Muscle layer of duodenum (tissue), 2 donors: ENCODE data around the gene CAPN5.
A peak's percentile ranks its signal among the peaks of the same experiment; 100 is the strongest.
"Not testable (repeated sequence)": the region's sequence is repeated elsewhere in the genome, so short reads cannot be mapped to it uniquely, and the experiment has no call there.

Experiments
- H3K27ac ChIP-seq: one replicate; pipeline ENCODE4 v1.7.0; 2013; ENCODE audit warnings: mild to moderate bottlenecking, low read length
- H3K27me3 ChIP-seq: one replicate; pipeline ENCODE4 v1.7.0; 2013; ENCODE audit warnings: low read depth, mild to moderate bottlenecking, control low read depth, low read length
- H3K36me3 ChIP-seq, 2 donors: one replicate each; pipeline ENCODE4 v1.7.0; 2013; ENCODE audit warnings: low read length in 2 of 2, control low read depth in 1 of 2, mild to moderate bottlenecking in 1 of 2; ENCODE audit not compliant: insufficient read depth in 2 of 2, control insufficient read depth in 1 of 2
- H3K4me1 ChIP-seq, 2 donors: one replicate each; pipeline ENCODE4 v1.7.0; 2013; ENCODE audit warnings: low read length in 2 of 2, mild to moderate bottlenecking in 2 of 2, control low read depth in 1 of 2, moderate library complexity in 1 of 2; ENCODE audit not compliant: insufficient read depth in 2 of 2, control insufficient read depth in 1 of 2
- H3K4me3 ChIP-seq, 2 donors: one replicate each; pipeline ENCODE4 v1.7.0; 2013; ENCODE audit warnings: low read length in 2 of 2, low read depth in 1 of 2, mild to moderate bottlenecking in 1 of 2
- H3K9me3 ChIP-seq, 2 donors: one replicate each; pipeline ENCODE4 v1.7.0; 2013; ENCODE audit warnings: low read length in 2 of 2, control low read depth in 1 of 2, mild to moderate bottlenecking in 1 of 2; ENCODE audit not compliant: control insufficient read depth in 1 of 2
- donor health status: healthy.

Gene CAPN5

DNA sequence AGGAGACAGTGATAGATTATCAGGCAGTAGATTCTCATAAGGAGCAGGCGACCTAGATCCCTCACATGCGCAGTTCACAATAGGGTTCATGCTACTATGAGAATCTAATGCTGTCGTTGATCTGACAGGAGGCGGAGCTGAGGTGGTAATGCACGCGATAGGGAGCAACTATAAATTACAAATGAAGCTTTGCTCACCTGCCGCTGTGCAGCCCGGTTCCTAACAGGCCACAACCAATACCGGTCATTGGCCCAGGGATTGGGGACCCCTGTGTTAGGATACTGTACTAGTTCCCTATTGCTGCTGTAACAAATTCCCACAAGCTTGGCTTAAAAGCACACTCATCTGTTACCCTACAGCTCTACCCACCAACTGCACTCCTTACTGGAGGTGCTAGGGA, 21.9 kb upstream of the CAPN5 start:
- no peak overlapping the region for H3K4me3 ChIP-seq
- no peaks in the 10 kb centered on the region for H3K36me3 ChIP-seq
- H3K27ac ChIP-seq, result no peak overlapping the region
- peaks cover 4 to 6% of the 10 kb centered on the region in 2 donors for H3K4me1 ChIP-seq
- peaks cover 6% of the 10 kb centered on the region for H3K27me3 ChIP-seq
- H3K9me3 ChIP-seq, result no peaks in the 10 kb centered on the region

DNA sequence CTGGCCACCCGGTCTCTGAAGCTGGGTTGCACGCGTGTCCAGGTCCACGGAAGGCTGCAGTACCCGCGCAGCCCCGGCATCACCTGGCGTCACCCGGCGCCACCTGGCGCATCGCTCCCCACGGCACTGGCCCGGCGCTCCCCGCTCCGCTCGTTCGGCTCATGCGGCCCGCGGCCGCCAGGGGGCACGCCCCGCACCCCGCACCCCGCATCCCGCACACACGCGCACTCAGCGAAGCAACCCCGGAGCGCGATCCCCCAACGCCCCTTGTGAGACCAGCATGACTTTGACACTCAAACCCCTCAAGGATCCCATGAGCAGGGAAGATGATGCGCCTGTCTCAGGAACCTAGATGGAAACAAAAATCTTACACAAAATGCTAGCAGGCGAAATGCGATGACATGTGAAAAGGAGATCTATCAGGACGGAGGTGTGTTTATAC, 20.7 kb upstream of the CAPN5 start:
- Histone ChIP-seq H3K36me3 (no peaks in the 10 kb centered on the region), H3K27me3 (no peaks in the 10 kb centered on the region), H3K9me3 (no peaks in the 10 kb centered on the region), H3K27ac (no peak overlapping the region), H3K4me3 (peak overlapping the region in 1 of 2 donors; percentile 23), H3K4me1 (peaks cover 4 to 6% of the 10 kb centered on the region in 2 donors)

GRCh38 chr11:77047007-77047927, 19.5 kb upstream of the CAPN5 start:
- Histone ChIP-seq H3K27ac (no peak overlapping the region), H3K4me3 (peak overlapping the region; percentile 50), H3K9me3 (no peaks in the 10 kb centered on the region), H3K36me3 (no peaks in the 10 kb centered on the region), H3K4me1 (peaks cover 4 to 6% of the 10 kb centered on the region in 2 donors), H3K27me3 (no peaks in the 10 kb centered on the region)

- not testable (repeated sequence) for H3K36me3 ChIP-seq, H3K9me3 ChIP-seq, H3K4me3 ChIP-seq, H3K4me1 ChIP-seq, H3K27me3 ChIP-seq, H3K27ac ChIP-seq
Observed at GRCh38 chr11:77047928-77048446, 18.8 kb upstream of the CAPN5 start.

DNA sequence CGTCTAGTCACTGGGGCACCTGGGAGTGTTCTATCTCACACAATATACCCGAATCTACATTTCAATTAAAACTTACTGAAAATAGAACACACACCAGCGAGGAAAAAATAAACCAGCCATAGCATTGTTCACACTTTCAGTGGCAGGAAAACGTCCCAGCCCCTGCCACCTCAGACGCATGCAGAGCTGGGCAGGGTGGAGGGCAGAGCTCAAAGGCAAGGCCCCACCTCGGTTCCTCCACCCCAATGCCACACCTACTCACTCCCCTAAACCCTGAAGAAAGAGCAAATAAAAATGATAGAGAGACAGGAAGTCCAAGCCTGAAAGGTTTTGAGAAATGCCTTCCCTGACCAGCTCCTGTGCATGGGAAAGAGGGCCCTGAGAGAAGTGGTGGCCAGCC, 17.7 kb upstream of the CAPN5 start:
- no peaks in the 10 kb centered on the region for H3K27me3 ChIP-seq
- H3K4me1 ChIP-seq, result peaks cover 4 to 6% of the 10 kb centered on the region in 2 donors
- peak overlapping the region; percentile 60 for H3K27ac ChIP-seq
- no peaks in the 10 kb centered on the region for H3K36me3 ChIP-seq
- no peaks in the 10 kb centered on the region for H3K9me3 ChIP-seq
- H3K4me3 ChIP-seq, result no peak overlapping the region

DNA sequence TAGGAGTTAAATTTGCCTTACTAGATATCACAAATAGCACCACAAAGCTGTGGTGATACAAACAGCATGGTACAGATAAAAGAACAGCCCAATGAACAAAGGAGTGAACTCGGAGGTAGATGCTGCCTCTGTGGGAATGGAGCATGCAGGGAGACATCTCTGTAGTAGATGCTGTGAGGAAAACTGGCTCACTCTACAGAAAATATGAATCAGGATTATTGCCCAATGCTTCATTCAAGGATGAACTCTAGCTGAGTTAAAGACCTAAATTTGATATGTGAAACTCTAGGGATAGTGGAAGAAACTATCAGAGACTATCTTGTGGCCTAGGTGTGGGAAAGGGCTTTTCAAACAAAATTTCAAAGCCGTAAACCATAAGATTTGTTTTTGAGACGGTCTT, 15.3 kb upstream of the CAPN5 start:
- Histone ChIP-seq H3K27ac (no peak overlapping the region), H3K36me3 (no peaks in the 10 kb centered on the region), H3K9me3 (peaks cover 0 to 8% of the 10 kb centered on the region in 2 donors), H3K4me1 (peaks cover 0 to under 1% of the 10 kb centered on the region in 2 donors), H3K27me3 (no peaks in the 10 kb centered on the region), H3K4me3 (no peak overlapping the region)

- Histone ChIP-seq H3K4me1 (no peaks in the 10 kb centered on the region), H3K36me3 (no peaks in the 10 kb centered on the region), H3K27ac (no peak overlapping the region), H3K4me3 (no peak overlapping the region), H3K27me3 (no peaks in the 10 kb centered on the region), H3K9me3 (peaks cover 0 to 17% of the 10 kb centered on the region in 2 donors)
Observed at GRCh38 chr11:77052518-77052917, 14.3 kb upstream of the CAPN5 start.

DNA sequence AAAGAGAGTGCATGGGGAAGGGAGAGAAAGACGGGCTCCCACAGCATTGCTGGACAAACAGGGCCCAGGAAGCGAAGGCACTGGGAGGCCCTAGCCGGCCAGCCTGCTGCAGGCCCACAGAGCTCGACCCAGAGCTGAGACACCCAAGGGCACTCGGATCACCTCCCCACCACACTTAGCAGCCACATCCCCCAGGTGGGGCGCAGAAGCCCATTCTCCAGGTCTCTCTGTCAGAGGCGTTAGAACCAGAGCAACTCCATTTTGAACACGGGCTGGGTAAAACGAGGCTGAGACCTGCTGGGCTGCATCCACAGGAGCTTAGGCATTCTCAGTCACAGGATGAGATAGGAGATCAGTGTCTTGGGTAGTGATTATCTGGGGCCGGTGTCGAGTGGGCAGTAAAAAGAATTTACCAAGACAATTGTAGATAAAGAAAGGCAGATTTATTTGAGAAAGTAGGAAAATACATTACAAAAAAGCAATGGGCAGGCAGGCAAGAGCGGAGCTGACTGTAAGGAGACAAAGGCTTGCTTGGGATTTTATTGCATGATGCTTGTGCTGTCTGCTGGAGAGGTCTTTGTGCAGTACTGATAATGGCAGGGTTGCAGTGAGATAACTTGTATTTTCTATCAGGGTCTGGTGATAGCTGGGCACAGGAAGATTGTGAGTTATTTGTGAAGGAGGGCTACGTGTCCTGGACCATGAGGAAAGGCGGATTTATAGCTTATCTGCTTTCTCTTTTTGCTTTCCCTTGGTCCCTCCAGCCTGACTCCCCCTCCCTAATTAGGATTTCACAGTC, 13.4 kb upstream of the CAPN5 start:
- H3K4me1 ChIP-seq, result no peaks in the 10 kb centered on the region
- H3K9me3 ChIP-seq, result peaks cover 0 to 17% of the 10 kb centered on the region in 2 donors
- no peaks in the 10 kb centered on the region for H3K27me3 ChIP-seq
- H3K27ac ChIP-seq, result no peak overlapping the region
- H3K4me3 ChIP-seq, result no peak overlapping the region
- H3K36me3 ChIP-seq, result no peaks in the 10 kb centered on the region

DNA sequence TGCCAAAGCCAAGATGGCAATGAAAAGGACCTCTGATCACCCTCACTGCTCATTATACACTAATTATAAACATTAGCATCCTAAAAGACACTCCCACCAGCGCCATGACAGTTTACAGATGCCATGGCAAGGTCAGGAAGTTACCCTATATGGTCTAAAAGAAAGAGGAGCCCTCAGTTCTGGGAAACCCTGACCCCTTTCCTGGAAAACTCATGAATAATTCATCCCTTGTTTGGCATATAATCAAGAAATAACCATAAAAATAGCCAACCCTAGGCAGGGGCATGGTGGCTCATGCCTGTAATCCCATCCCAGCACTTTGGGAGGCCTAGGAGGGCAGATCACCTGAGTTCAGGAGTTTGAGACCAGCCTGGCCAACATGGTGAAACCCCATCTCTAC, 12.7 kb upstream of the CAPN5 start:
- Histone ChIP-seq H3K36me3 (no peaks in the 10 kb centered on the region), H3K27me3 (no peaks in the 10 kb centered on the region), H3K4me3 (no peak overlapping the region), H3K9me3 (peaks cover 0 to 17% of the 10 kb centered on the region in 2 donors), H3K27ac (no peak overlapping the region), H3K4me1 (no peaks in the 10 kb centered on the region)

- Histone ChIP-seq H3K27ac (no peak overlapping the region), H3K9me3 (peaks cover 0 to 17% of the 10 kb centered on the region in 2 donors), H3K4me3 (no peak overlapping the region), H3K36me3 (no peaks in the 10 kb centered on the region), H3K27me3 (no peaks in the 10 kb centered on the region), H3K4me1 (no peaks in the 10 kb centered on the region)
Observed at GRCh38 chr11:77055101-77055561, 11.6 kb upstream of the CAPN5 start.

DNA sequence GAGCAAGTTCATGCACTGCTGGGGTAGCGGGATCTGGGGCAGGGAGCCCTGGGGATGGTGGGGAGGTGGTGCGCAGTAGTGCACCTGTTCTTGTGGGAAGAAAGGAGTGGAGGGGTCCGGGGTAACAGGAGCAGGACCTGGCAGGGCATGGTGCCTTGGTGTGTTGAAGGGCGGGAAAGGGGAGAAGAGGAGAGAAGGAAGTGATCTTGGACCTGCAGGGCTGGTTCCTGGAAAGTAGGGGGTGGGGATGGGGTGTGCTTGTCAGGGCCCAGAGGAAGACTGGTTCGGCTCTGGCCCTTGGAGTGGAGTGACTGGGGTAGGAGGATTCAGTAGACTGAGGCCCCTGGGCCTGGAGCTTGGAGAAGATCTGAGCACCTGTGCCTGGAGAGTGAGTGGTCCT, 10.9 kb upstream of the CAPN5 start:
- Histone ChIP-seq H3K9me3 (peaks cover 0 to 17% of the 10 kb centered on the region in 2 donors), H3K27ac (no peak overlapping the region), H3K27me3 (no peaks in the 10 kb centered on the region), H3K4me3 (no peak overlapping the region), H3K4me1 (no peaks in the 10 kb centered on the region), H3K36me3 (no peaks in the 10 kb centered on the region)
